Activated CD8-positive, alpha-beta T cell treated with anti-CD3 and anti-CD28 coated beads for 36 hours (primary cell): ENCODE measurements around the gene LPCAT1. TPM values are rescaled to one million over a fixed set of nuclear protein-coding genes. Genes with fewer than 3 reads are reported as not detected.

Source experiments
- ATAC-seq: fragments of 200-7000 bp; cut with Tn5 transposase; one replicate; pipeline ENCODE4 v1.10.0; 2021; ENCODE audit warnings: mild to moderate bottlenecking, moderate library complexity
- CTCF ChIA-PET: fragments of 350-600 bp; sonication (Branson Sonifier 250); formaldehyde crosslinking; loops from one replicate; lab custom pipeline; 2021; ENCODE audit warnings: antibody characterized with exemption; lab: Charles Lee
- POLR2A ChIA-PET: fragments of 350-600 bp; sonication (Branson Sonifier 250); formaldehyde crosslinking; loops from one replicate; lab custom pipeline; 2021; ENCODE audit warnings: antibody characterized with exemption; lab: Charles Lee
- DNase-seq: peaks from one replicate; pipeline ENCODE4 v3.0.0-alpha.2; 2020
- H3K27ac Mint-ChIP-seq: one replicate; pipeline ENCODE4 v1.8.0; 2021; ENCODE audit warnings: mild to moderate bottlenecking, mixed read lengths
- H3K27me3 Mint-ChIP-seq: one replicate; pipeline ENCODE4 v1.8.0; 2021; ENCODE audit warnings: mixed read lengths
- H3K36me3 Mint-ChIP-seq: one replicate; pipeline ENCODE4 v1.8.0; 2021; ENCODE audit warnings: low read depth, mixed read lengths
- H3K4me1 Mint-ChIP-seq: one replicate; pipeline ENCODE4 v1.8.0; 2021; ENCODE audit warnings: low read depth, mixed read lengths
- H3K4me3 Mint-ChIP-seq: one replicate; pipeline ENCODE4 v1.8.0; 2021; ENCODE audit warnings: mild to moderate bottlenecking, moderate library complexity, mixed read lengths
- H3K9me3 Mint-ChIP-seq: one replicate; pipeline ENCODE4 v1.8.0; 2021; ENCODE audit warnings: mixed read lengths
- CTCF ChIP-seq: fragments of 200-600 bp; IDR thresholded peaks from one replicate; pipeline ENCODE4 v1.8.0; 2022; ENCODE audit warnings: antibody characterized with exemption, mild to moderate bottlenecking
- intact Hi-C: fragments of 100-400 bp; cut with micrococcal nuclease; formaldehyde crosslinking; loops from one replicate; pipeline ENCODE4 v1.10.0; 2022
- total RNA-seq, 2 experiments: library from RNA; stranded (reverse); gene quantifications; one replicate each; pipeline ENCODE4 v1.2.3, GENCODE V29; 2021

The LPCAT1 gene
- total RNA-seq, 2 experiments from 2014 or later, result 37.2 to 43.6 TPM

GRCh38 chr5:1493941-1494340 lies 29.8 kb downstream of the LPCAT1 start:
- H3K9me3 Mint-ChIP-seq, result no peaks in the 10 kb centered on the region
- no peak overlapping the region for H3K27ac Mint-ChIP-seq
- DNase-seq, result no peak
- CTCF ChIA-PET, result interaction anchor here (1.1 kb wide), 1 partner anchor 26 kb away, joined by 3 read pairs; no protein-coding TSS in a partner anchor
- POLR2A ChIA-PET, result no interaction called here
- TF ChIP-seq CTCF, result no peak
- no peak overlapping the region for H3K4me3 Mint-ChIP-seq
- peaks cover 51% of the 10 kb centered on the region for H3K36me3 Mint-ChIP-seq
- no peak for ATAC-seq
- peaks cover 80% of the 10 kb centered on the region for H3K4me1 Mint-ChIP-seq
- intact Hi-C loops, result no loop called here
- H3K27me3 Mint-ChIP-seq, result no peaks in the 10 kb centered on the region

- H3K27me3 Mint-ChIP-seq, result no peaks in the 10 kb centered on the region
- H3K36me3 Mint-ChIP-seq, result peaks cover 48% of the 10 kb centered on the region
- ChIA-PET CTCF (interaction anchor here (1.1 to 1.8 kb wide), 2 partner anchors 25 to 151 kb away, joined by 3 to 12 read pairs; no protein-coding TSS in a partner anchor), POLR2A (interaction anchor here (1.5 kb wide), 1 partner anchor 9 kb away, joined by 4 read pairs; no protein-coding TSS in a partner anchor)
- H3K4me3 Mint-ChIP-seq, result no peak overlapping the region
- TF ChIP-seq CTCF, result no peak
- ATAC-seq, result no peak
- intact Hi-C loops, result no loop called here
- H3K27ac Mint-ChIP-seq, result no peak overlapping the region
- no peaks in the 10 kb centered on the region for H3K9me3 Mint-ChIP-seq
- no peak for DNase-seq
- H3K4me1 Mint-ChIP-seq, result peaks cover 84% of the 10 kb centered on the region
Observed at GRCh38 chr5:1493413-1493812, 30.3 kb downstream of the LPCAT1 start.

GRCh38 chr5:1492757-1493156 lies 31.0 kb downstream of the LPCAT1 start:
- peaks cover 83% of the 10 kb centered on the region for H3K4me1 Mint-ChIP-seq
- H3K36me3 Mint-ChIP-seq, result peaks cover 48% of the 10 kb centered on the region
- no peaks in the 10 kb centered on the region for H3K27me3 Mint-ChIP-seq

GRCh38 chr5:1490376-1490775 lies 33.4 kb downstream of the LPCAT1 start:
- Mint-ChIP-seq H3K4me1 (peaks cover 81% of the 10 kb centered on the region), H3K9me3 (no peaks in the 10 kb centered on the region), H3K27ac (no peak overlapping the region), H3K27me3 (no peaks in the 10 kb centered on the region), H3K36me3 (peaks cover 46% of the 10 kb centered on the region), H3K4me3 (no peak overlapping the region)
- TF ChIP-seq CTCF, result no peak
- intact Hi-C loops, result no loop called here
- ATAC-seq, result no peak
- CTCF ChIA-PET, result interaction anchor here (1.0 to 1.2 kb wide), 3 partner anchors 10 to 154 kb away, joined by 3 to 4 read pairs (median 3); no protein-coding TSS in a partner anchor
- POLR2A ChIA-PET, result interaction anchor here (0.6 to 1.3 kb wide), 3 partner anchors 9 to 36 kb away, joined by 3 to 4 read pairs (median 3); no protein-coding TSS in a partner anchor
- DNase-seq, result no peak

More at GRCh38 chr5:1492757-1493156, 31.0 kb downstream of the LPCAT1 start:
- intact Hi-C loops, result no loop called here
- ChIA-PET POLR2A (interaction anchor here (1.5 kb wide), 1 partner anchor 9 kb away, joined by 4 read pairs; no protein-coding TSS in a partner anchor), CTCF (interaction anchor here (1.0 to 1.8 kb wide), 4 partner anchors 12 to 152 kb away, joined by 3 to 12 read pairs (median 4); no protein-coding TSS in a partner anchor)
- TF ChIP-seq CTCF, result no peak
- DNase-seq (peak; percentile 70), ATAC-seq (peak; percentile 19)
- H3K4me3 Mint-ChIP-seq, result no peak overlapping the region
- no peak overlapping the region for H3K27ac Mint-ChIP-seq
- no peaks in the 10 kb centered on the region for H3K9me3 Mint-ChIP-seq

GRCh38 chr5:1489754-1490153 lies 34.0 kb downstream of the LPCAT1 start:
- CTCF ChIA-PET, result interaction anchor here (1.0 to 1.2 kb wide), 4 partner anchors 10 to 155 kb away, joined by 3 to 4 read pairs (median 3); no protein-coding TSS in a partner anchor
- POLR2A ChIA-PET, result interaction anchor here (0.7 to 1.3 kb wide), 3 partner anchors 10 to 37 kb away, joined by 3 to 4 read pairs (median 3); no protein-coding TSS in a partner anchor

More at GRCh38 chr5:1489754-1490153, 34.0 kb downstream of the LPCAT1 start:
- no peak for TF ChIP-seq CTCF
- ATAC-seq (no peak), DNase-seq (no peak)
- Mint-ChIP-seq H3K36me3 (peaks cover 43% of the 10 kb centered on the region), H3K27me3 (no peaks in the 10 kb centered on the region), H3K4me3 (peak overlapping the region; percentile 19), H3K4me1 (peaks cover 80% of the 10 kb centered on the region), H3K27ac (peak overlapping the region; percentile 77), H3K9me3 (no peaks in the 10 kb centered on the region)
- intact Hi-C loops, result loop anchor here (5.0 kb wide), 1 partner anchor 153 kb away; no protein-coding TSS in a partner anchor
